Measurements from ENCODE around the gene STAG3. TPM values are rescaled to one million over a fixed set of nuclear protein-coding genes. Genes with fewer than 3 reads are reported as not detected.

The STAG3 gene
- total and polyA plus RNA-seq, 9 of the 15 experiments (the other 6 are each of a cell fraction or from before 2014, with no cell fraction given): 0.54 to 2.5 (median 1.7) TPM

GRCh38 chr7:100159099-100159623 is 18.6 kb upstream of the STAG3 start (continued):
- TF ChIP-seq TFAP4 (CRISPR knock-in tag; IDR thresholded peaks at IDR 0.05; ENCODE audit: borderline replicate concordance): no peak
- TF ChIP-seq ZNF57 (CRISPR knock-in tag; IDR thresholded peaks at IDR 0.05): no peak
- no peak for TF ChIP-seq ZKSCAN1 (IDR thresholded peaks at IDR 0.05; ENCODE audit: low read depth, low read length)
- no peak for TF ChIP-seq MTA3 (IDR thresholded peaks at IDR 0.05; ENCODE audit: borderline replicate concordance)
- TF ChIP-seq CC2D1A (IDR thresholded peaks at IDR 0.05): 0 out of 2 replicates have a peak, but pooled peaks have one; percentile 7
- no peak for TF ChIP-seq SNRNP70 (optimal IDR thresholded peaks at IDR 0.05; ENCODE audit: low read depth, low read length)
- TF ChIP-seq ADNP (tag; IDR thresholded peaks at IDR 0.05): peak; percentile 90
- TF ChIP-seq NFRKB (IDR thresholded peaks at IDR 0.05; ENCODE audit: low read depth): no peak
- no peak for TF ChIP-seq SLC30A9 (CRISPR knock-in tag; IDR thresholded peaks at IDR 0.05)
- TF ChIP-seq GABPB2 (CRISPR knock-in tag; conservative IDR thresholded peaks at IDR 0.05): no peak
- TF ChIP-seq FOXK1 (CRISPR knock-in tag; IDR thresholded peaks at IDR 0.05; ENCODE audit: borderline replicate concordance): 0 out of 2 replicates have a peak, but pooled peaks have one; percentile 16
- no peak for TF ChIP-seq CTCFL (IDR thresholded peaks at IDR 0.05; ENCODE audit: borderline replicate concordance, insufficient read depth, low read depth, low read length, poor library complexity, severe bottlenecking)
- TF ChIP-seq ZNF695 (CRISPR knock-in tag; IDR thresholded peaks at IDR 0.05): no peak
- TF ChIP-seq LARP7 (IDR thresholded peaks at IDR 0.05): no peak
- no peak for TF ChIP-seq EP300 (IDR thresholded peaks at IDR 0.05; ENCODE audit: low read length)
- TF ChIP-seq ZNF311 (CRISPR knock-in tag; IDR thresholded peaks at IDR 0.05): no peak
- no peak for TF ChIP-seq RAD51 (IDR thresholded peaks at IDR 0.05; ENCODE audit: borderline replicate concordance, low read depth)
- TF ChIP-seq GTF2E2 (tag; IDR thresholded peaks at IDR 0.05): 0 out of 2 replicates have a peak, but pooled peaks have one; percentile 9
- TF ChIP-seq CREM (IDR thresholded peaks at IDR 0.05; ENCODE audit: low read depth): 0 out of 2 replicates have a peak, but pooled peaks have one; percentile 9
- TF ChIP-seq HDGF (IDR thresholded peaks at IDR 0.05): peak; percentile 43; the same call in 1 of the 2 replicates
- no peak for TF ChIP-seq ZNF586 (CRISPR knock-in tag; conservative IDR thresholded peaks at IDR 0.05)
- TF ChIP-seq ZNF121 (CRISPR knock-in tag; conservative IDR thresholded peaks at IDR 0.05): no peak
- TF ChIP-seq CSDE1 (IDR thresholded peaks at IDR 0.05): 0 out of 4 replicates have a peak, but pooled peaks of 1 of the 2 experiments have one; percentile 49
- TF ChIP-seq, protein P1, sequence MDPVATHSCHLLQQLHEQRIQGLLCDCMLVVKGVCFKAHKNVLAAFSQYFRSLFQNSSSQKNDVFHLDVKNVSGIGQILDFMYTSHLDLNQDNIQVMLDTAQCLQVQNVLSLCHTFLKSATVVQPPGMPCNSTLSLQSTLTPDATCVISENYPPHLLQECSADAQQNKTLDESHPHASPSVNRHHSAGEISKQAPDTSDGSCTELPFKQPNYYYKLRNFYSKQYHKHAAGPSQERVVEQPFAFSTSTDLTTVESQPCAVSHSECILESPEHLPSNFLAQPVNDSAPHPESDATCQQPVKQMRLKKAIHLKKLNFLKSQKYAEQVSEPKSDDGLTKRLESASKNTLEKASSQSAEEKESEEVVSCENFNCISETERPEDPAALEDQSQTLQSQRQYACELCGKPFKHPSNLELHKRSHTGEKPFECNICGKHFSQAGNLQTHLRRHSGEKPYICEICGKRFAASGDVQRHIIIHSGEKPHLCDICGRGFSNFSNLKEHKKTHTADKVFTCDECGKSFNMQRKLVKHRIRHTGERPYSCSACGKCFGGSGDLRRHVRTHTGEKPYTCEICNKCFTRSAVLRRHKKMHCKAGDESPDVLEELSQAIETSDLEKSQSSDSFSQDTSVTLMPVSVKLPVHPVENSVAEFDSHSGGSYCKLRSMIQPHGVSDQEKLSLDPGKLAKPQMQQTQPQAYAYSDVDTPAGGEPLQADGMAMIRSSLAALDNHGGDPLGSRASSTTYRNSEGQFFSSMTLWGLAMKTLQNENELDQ (CRISPR knock-in tag; IDR thresholded peaks at IDR 0.05; ENCODE audit: borderline replicate concordance): no peak
- TF ChIP-seq, protein P2, sequence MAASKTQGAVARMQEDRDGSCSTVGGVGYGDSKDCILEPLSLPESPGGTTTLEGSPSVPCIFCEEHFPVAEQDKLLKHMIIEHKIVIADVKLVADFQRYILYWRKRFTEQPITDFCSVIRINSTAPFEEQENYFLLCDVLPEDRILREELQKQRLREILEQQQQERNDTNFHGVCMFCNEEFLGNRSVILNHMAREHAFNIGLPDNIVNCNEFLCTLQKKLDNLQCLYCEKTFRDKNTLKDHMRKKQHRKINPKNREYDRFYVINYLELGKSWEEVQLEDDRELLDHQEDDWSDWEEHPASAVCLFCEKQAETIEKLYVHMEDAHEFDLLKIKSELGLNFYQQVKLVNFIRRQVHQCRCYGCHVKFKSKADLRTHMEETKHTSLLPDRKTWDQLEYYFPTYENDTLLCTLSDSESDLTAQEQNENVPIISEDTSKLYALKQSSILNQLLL (CRISPR knock-in tag; IDR thresholded peaks at IDR 0.05; ENCODE audit: borderline replicate concordance): no peak

Data from K562 (cell line).